K562 (cell line): ENCODE measurements around the gene TMEM60. TPM values are rescaled to one million over a fixed set of nuclear protein-coding genes. Genes with fewer than 3 reads are reported as not detected.

ENCODE experiments used
- BCLAF1 ChIP-seq, 2 experiments: fragments of 450-650 bp in 1 of 2; IDR thresholded peaks; 2 replicates each; pipeline ENCODE4 v1.6.1; 2011 to 2017; ENCODE audit warnings: low read depth in 2 of 2, antibody characterized with exemption in 1 of 2, borderline replicate concordance in 1 of 2, low read length in 1 of 2, mild to moderate bottlenecking in 1 of 2, mixed read lengths in 1 of 2; ENCODE audit not compliant: control insufficient read depth in 1 of 2
- C11orf30 ChIP-seq: fragments of 450-650 bp; IDR thresholded peaks from 2 replicates; pipeline ENCODE4 v1.6.1; 2016; ENCODE audit warnings: low read depth, mild to moderate bottlenecking
- DEAF1 ChIP-seq: fragments of 450-650 bp; formaldehyde crosslinking; IDR thresholded peaks from 2 replicates; pipeline ENCODE4 v1.4.0; 2020; ENCODE audit warnings: mild to moderate bottlenecking, moderate library complexity
- LEF1 ChIP-seq: fragments of 450-650 bp; IDR thresholded peaks from 2 replicates; pipeline ENCODE4 v1.6.1; 2016; ENCODE audit warnings: mild to moderate bottlenecking
- MNT ChIP-seq, 2 experiments: fragments of 450-650 bp; conservative IDR thresholded peaks; 2 replicates each; pipeline ENCODE4 v1.6.1; 2017; ENCODE audit warnings: mild to moderate bottlenecking in 2 of 2, moderate library complexity in 2 of 2
- THAP12 ChIP-seq: fragments of 250-450 bp; sonication (Bioruptor Pico); IDR thresholded peaks from 2 replicates; pipeline ENCODE4 v1.9.0; 2021; ENCODE audit warnings: mild to moderate bottlenecking, inconsistent platforms
- THAP7 ChIP-seq: fragments of 250-450 bp; sonication (Bioruptor Pico); IDR thresholded peaks from 2 replicates; pipeline ENCODE4 v1.5.0; 2021
- TOE1 ChIP-seq, 2 experiments: fragments of 450-650 bp in 1 of 2; sonication (generic) in 1 of 2; formaldehyde crosslinking in 1 of 2; IDR thresholded peaks; 2 replicates each; pipeline versions ENCODE4 v1.7.1 to v1.8.0; 2016 to 2022; ENCODE audit warnings: borderline replicate concordance in 2 of 2, mild to moderate bottlenecking in 2 of 2, antibody characterized with exemption in 1 of 2, inconsistent platforms in 1 of 2, low read depth in 1 of 2, missing genetic modification reagents in 1 of 2, moderate library complexity in 1 of 2
- ZNF253 ChIP-seq: fragments of 250-450 bp; sonication (Bioruptor Pico); conservative IDR thresholded peaks from 2 replicates; pipeline ENCODE4 v1.6.1; 2021; ENCODE audit warnings: mild to moderate bottlenecking
- ZNF511 ChIP-seq: sonication (generic); formaldehyde crosslinking; IDR thresholded peaks from 2 replicates; pipeline ENCODE4 v1.8.0; 2022; ENCODE audit warnings: mild to moderate bottlenecking, missing genetic modification reagents
- ZNF512 ChIP-seq: IDR thresholded peaks from 2 replicates; pipeline ENCODE4 v1.6.1; 2016; ENCODE audit warnings: missing genetic modification characterization, missing compliant biosample characterization
- polyA plus RNA-seq, 8 experiments: library from polyadenylated mRNA; depleted of rRNA in 4 of 8; stranded (reverse) in 5 of 8; unstranded in 3 of 8; fragments of >200 nt; fragmentation: Nextera tagmentation in 2 of 8; fragmentation: Illumina TruSeq in 1 of 8; extraction: Ambion mirVana in 2 of 8; extraction: Trizol in 1 of 8; gene quantifications; 2 replicates each; pipeline versions ENCODE4 v1.2.1 to v1.2.3, GENCODE V29; 2011 to 2014; ENCODE audit warnings: inconsistent platforms in 1 of 8, missing spikeins in 1 of 8
- total RNA-seq, 7 experiments: library from RNA; depleted of rRNA in 6 of 7; stranded (reverse); fragments of >200 nt in 6 of 7; fragmentation: Illumina TruSeq in 2 of 7; extraction: Trizol in 2 of 7; gene quantifications; 2 replicates each; pipeline versions ENCODE4 v1.2.1 to v1.2.3, GENCODE V29; 2011 to 2021; ENCODE audit warnings: low replicate concordance in 1 of 7

TMEM60 gene
- total and polyA plus RNA-seq, 9 of the 15 experiments (the other 6 are each of a cell fraction or from before 2014, with no cell fraction given), result 12.5 to 140 (median 38.4) TPM

GRCh38 chr7:77797734-77798393 is 370 bp downstream of the TMEM60 start (continued):
- TF ChIP-seq TOE1 (IDR thresholded peaks at IDR 0.05; ENCODE audit: borderline replicate concordance), result no peak
- TF ChIP-seq TOE1 (CRISPR knock-in tag; IDR thresholded peaks at IDR 0.05; ENCODE audit: borderline replicate concordance, low read depth), result peak; percentile 71; the same call in 1 of the 2 replicates
- TF ChIP-seq LEF1, result 0 out of 2 replicates have a peak, but pooled peaks have one; percentile 22
- no peak for TF ChIP-seq ZNF253 (CRISPR knock-in tag)
- peak; percentile 45 for TF ChIP-seq C11orf30
- no peak for TF ChIP-seq BCLAF1 (IDR thresholded peaks at IDR 0.05; ENCODE audit: borderline replicate concordance in 1 of 2, control insufficient read depth in 1 of 2, low read depth in 2 of 2, low read length in 1 of 2)
- TF ChIP-seq DEAF1 (CRISPR knock-in tag), result peak; percentile 33; the same call in 1 of the 2 replicates
- peak; percentile 90 for TF ChIP-seq ZNF511 (CRISPR knock-in tag)
- TF ChIP-seq ZNF512 (tag), result no peak
- peak; percentile 27; the same call in 1 of the 2 replicates for TF ChIP-seq THAP12 (CRISPR knock-in tag)
- TF ChIP-seq THAP7 (CRISPR knock-in tag), result peak; percentile 56; the same call in 1 of the 2 replicates
- TF ChIP-seq MNT (conservative IDR thresholded peaks at IDR 0.05), result peak in 1 of 2 experiments; percentile 45; a peak in 2 of 4 replicates
